Keratinocyte (primary cell): Measurements from ENCODE around the gene ZSWIM3.

Experiments used
- EZH2 ChIP-seq: IDR thresholded peaks from one replicate; pipeline ENCODE4 v1.6.1; 2012; ENCODE audit warnings: inconsistent platforms, mild to moderate bottlenecking, low read length, moderate library complexity
- TF ChIP-seq, protein P1 (sequence below), 3 experiments: IDR thresholded peaks in 1 of 3; conservative IDR thresholded peaks in 1 of 3; optimal IDR thresholded peaks in 1 of 3; 2 replicates in 2 of 3; 3 replicates in 1 of 3; pipeline versions ENCODE3 to v1.5.1; 2011; ENCODE audit warnings: low read length in 3 of 3, mild to moderate bottlenecking in 3 of 3, moderate library complexity in 2 of 3, control low read depth in 1 of 3, inconsistent platforms in 1 of 3; ENCODE audit not compliant: insufficient read depth in 2 of 3; ENCODE audit errors: extremely low read depth in 1 of 3

DNA sequence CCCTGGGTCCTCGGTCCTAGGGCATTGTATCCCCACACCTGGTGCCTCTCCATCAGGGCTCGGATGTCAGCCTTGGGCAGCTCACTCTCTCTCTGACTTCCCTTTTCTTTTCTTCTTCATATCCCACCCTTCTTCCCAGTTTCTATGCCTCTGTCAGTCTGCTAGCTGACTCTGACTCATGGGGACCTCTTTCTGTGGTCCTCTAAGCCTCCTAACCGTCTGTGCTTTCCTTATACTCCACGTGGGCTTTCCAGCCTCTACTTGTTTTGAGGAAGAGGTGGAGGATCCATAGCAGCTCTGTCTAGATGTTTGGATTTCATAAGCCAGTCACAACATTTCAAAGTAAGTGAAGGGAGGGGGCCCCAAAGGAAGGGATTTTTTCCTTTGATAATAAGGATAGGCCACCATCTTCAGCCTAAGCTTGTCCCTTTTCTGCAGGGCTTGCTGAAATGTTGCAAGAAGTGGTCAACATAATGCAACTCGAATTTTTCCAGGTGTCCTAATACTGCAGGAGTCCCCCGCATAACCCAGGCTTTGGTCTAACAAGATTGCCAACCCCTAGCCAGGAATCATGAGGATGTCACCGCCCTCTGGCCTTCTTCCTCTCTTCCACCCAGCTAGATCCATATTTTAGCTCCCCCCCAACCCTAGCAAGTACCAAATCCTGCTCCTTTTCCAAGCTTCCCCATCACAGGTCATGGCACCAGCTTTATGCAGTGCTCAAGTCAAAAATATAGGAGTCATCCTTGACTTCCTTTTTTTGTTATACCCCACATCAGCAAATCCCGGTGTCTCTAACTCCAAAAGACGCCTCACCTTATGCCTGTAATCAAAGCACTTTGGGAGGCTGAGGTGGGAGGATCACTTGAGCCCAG lies 63.3 kb downstream of the ZSWIM3 start:
- TF ChIP-seq, protein P1, sequence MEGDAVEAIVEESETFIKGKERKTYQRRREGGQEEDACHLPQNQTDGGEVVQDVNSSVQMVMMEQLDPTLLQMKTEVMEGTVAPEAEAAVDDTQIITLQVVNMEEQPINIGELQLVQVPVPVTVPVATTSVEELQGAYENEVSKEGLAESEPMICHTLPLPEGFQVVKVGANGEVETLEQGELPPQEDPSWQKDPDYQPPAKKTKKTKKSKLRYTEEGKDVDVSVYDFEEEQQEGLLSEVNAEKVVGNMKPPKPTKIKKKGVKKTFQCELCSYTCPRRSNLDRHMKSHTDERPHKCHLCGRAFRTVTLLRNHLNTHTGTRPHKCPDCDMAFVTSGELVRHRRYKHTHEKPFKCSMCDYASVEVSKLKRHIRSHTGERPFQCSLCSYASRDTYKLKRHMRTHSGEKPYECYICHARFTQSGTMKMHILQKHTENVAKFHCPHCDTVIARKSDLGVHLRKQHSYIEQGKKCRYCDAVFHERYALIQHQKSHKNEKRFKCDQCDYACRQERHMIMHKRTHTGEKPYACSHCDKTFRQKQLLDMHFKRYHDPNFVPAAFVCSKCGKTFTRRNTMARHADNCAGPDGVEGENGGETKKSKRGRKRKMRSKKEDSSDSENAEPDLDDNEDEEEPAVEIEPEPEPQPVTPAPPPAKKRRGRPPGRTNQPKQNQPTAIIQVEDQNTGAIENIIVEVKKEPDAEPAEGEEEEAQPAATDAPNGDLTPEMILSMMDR (optimal IDR thresholded peaks at IDR 0.05 in 1 of 3, IDR thresholded peaks at IDR 0.05 in 1 of 3, conservative IDR thresholded peaks at IDR 0.05 in 1 of 3; ENCODE audit: extremely low read depth in 1 of 3, insufficient read depth in 2 of 3, low read length in 3 of 3) = no peak
- TF ChIP-seq EZH2 = no peak
